Ovary (tissue), 3 donors: ENCODE data around the gene SUPT6H.

ENCODE experiments used
- CTCF ChIP-seq, 3 donors: fragments of 450-650 bp in 2 of 3; fragments of 200-600 bp in 1 of 3; IDR thresholded peaks; one replicate each; pipeline versions ENCODE4 v1.5.1 to v1.8.0; 2016 to 2022; ENCODE audit warnings: antibody characterized with exemption in 3 of 3, mild to moderate bottlenecking in 1 of 3
- EP300 ChIP-seq: sonication (generic); formaldehyde crosslinking; IDR thresholded peaks from one replicate; pipeline ENCODE4 v1.6.1; 2017; ENCODE audit warnings: antibody characterized with exemption
- POLR2A ChIP-seq: fragments of 450-650 bp; IDR thresholded peaks from one replicate; pipeline ENCODE4 v1.6.1; 2017; ENCODE audit warnings: antibody characterized with exemption, mild to moderate bottlenecking, moderate library complexity
- donor health status: DM: no; HTN: no; CAD: no.

DNA sequence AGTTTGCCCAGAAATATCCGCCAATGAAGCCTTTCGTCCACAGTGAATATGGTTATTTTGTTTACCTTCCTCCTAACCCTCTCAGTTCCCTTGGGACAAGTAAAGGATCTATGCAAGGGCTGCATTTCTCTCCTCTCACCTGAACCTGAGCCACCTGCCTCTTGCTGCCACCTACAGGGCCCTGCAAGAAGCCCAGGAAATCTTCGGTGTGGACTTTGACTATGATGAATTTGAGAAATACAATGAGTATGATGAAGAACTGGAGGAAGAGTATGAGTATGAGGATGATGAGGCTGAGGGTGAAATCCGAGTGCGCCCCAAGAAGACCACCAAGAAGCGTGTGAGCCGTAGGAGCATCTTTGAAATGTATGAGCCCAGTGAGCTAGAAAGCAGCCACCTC lies 14.0 kb downstream of the SUPT6H start:
- TF ChIP-seq EP300 (no peak), CTCF (IDR thresholded peaks at IDR 0.05) (no peak), POLR2A (no peak)
